Ishikawa (cell line): ENCODE measurements around the gene DKK3.

ENCODE experiments used
- CREB1 ChIP-seq: IDR thresholded peaks from 2 replicates; pipeline ENCODE4 v1.6.1; 2012; ENCODE audit warnings: low read depth
- EGR1 ChIP-seq: IDR thresholded peaks from 2 replicates; pipeline ENCODE4 v1.6.1; 2012
- EP300 ChIP-seq: IDR thresholded peaks from 2 replicates; pipeline ENCODE4 v1.6.1; 2012; ENCODE audit warnings: borderline replicate concordance
- FOXM1 ChIP-seq: IDR thresholded peaks from 2 replicates; pipeline ENCODE4 v1.6.1; 2012; ENCODE audit warnings: low read depth, borderline replicate concordance
- MAX ChIP-seq: IDR thresholded peaks from 2 replicates; pipeline ENCODE4 v1.6.1; 2012
- NFIC ChIP-seq: IDR thresholded peaks from 2 replicates; pipeline ENCODE4 v1.6.1; 2012
- RAD21 ChIP-seq: IDR thresholded peaks from 2 replicates; pipeline ENCODE4 v1.6.1; 2012; ENCODE audit warnings: low read depth
- REST ChIP-seq: IDR thresholded peaks from 2 replicates; pipeline ENCODE4 v1.6.1; 2012; ENCODE audit warnings: low read depth, mild to moderate bottlenecking
- TCF12 ChIP-seq: IDR thresholded peaks from 2 replicates; pipeline ENCODE4 v1.6.1; 2012; ENCODE audit warnings: low read depth
- USF1 ChIP-seq: IDR thresholded peaks from 2 replicates; pipeline ENCODE4 v1.6.1; 2012

- TF ChIP-seq EP300 (no peak), RAD21 (no peak), REST (no peak), USF1 (no peak), EGR1 (no peak), FOXM1 (no peak), MAX (no peak), CREB1 (no peak), TCF12 (no peak), NFIC (no peak)
These were observed 14.6 kb upstream of the DKK3 start for GRCh38 chr11:12023015-12023414.
